GM12878 (cell line): Measurements from ENCODE around the gene SERPINE1. TPM values are rescaled to one million over a fixed set of nuclear protein-coding genes. Genes with fewer than 3 reads are reported as not detected.

Source experiments
- ATF2 ChIP-seq: IDR thresholded peaks from 2 replicates; pipeline ENCODE4 v1.6.1; 2012; ENCODE audit warnings: low read length, inconsistent platforms
- ATF3 ChIP-seq: IDR thresholded peaks from 2 replicates; pipeline ENCODE4 v1.6.1; 2011; ENCODE audit warnings: low read depth, mild to moderate bottlenecking, low read length, moderate library complexity, borderline replicate concordance; ENCODE audit errors: extremely low read depth
- ATF7 ChIP-seq: fragments of 450-650 bp; IDR thresholded peaks from 2 replicates; pipeline ENCODE4 v1.6.1; 2016; ENCODE audit warnings: low read depth, mild to moderate bottlenecking
- CHD4 ChIP-seq: fragments of 200-600 bp; sonication (generic); IDR thresholded peaks from 2 replicates; pipeline ENCODE4 v1.6.1; 2016; ENCODE audit warnings: mild to moderate bottlenecking
- EGR1 ChIP-seq, 2 experiments: IDR thresholded peaks; 1 replicate in 1 of 2; 2 replicates in 1 of 2; pipeline ENCODE4 v1.6.1; 2011 to 2012; ENCODE audit warnings: low read depth in 2 of 2, low read length in 2 of 2, borderline replicate concordance in 1 of 2, mild to moderate bottlenecking in 1 of 2, moderate library complexity in 1 of 2
- MEF2B ChIP-seq: fragments of 450-650 bp; IDR thresholded peaks from 2 replicates; pipeline ENCODE4 v1.6.1; 2018; ENCODE audit warnings: mild to moderate bottlenecking, moderate library complexity; ENCODE audit not compliant: partially characterized antibody, poor library complexity, severe bottlenecking
- MLLT1 ChIP-seq: fragments of 450-650 bp; IDR thresholded peaks from 2 replicates; pipeline ENCODE4 v1.6.1; 2016; ENCODE audit warnings: mild to moderate bottlenecking
- MTA3 ChIP-seq: IDR thresholded peaks from 2 replicates; pipeline ENCODE4 v1.6.1; 2012; ENCODE audit warnings: low read length, inconsistent platforms, borderline replicate concordance
- MYC ChIP-seq: IDR thresholded peaks from 2 replicates; pipeline ENCODE4 v1.6.1; 2011; ENCODE audit warnings: mild to moderate bottlenecking, low read length, moderate library complexity, inconsistent platforms; ENCODE audit not compliant: insufficient read depth, insufficient replicate concordance, insufficient read length, severe bottlenecking
- NFXL1 ChIP-seq: fragments of 450-650 bp; IDR thresholded peaks from 2 replicates; pipeline ENCODE4 v1.6.1; 2017; ENCODE audit warnings: antibody characterized with exemption, mild to moderate bottlenecking, borderline replicate concordance
- POLR2A ChIP-seq: IDR thresholded peaks from 2 replicates; pipeline ENCODE4 v1.6.1; 2011; ENCODE audit warnings: low read depth, mild to moderate bottlenecking, low read length
- PRDM15 ChIP-seq: fragments of 450-650 bp; formaldehyde crosslinking; IDR thresholded peaks from 2 replicates; pipeline ENCODE4 v1.4.0; 2020; ENCODE audit warnings: mild to moderate bottlenecking, moderate library complexity
- RB1 ChIP-seq: fragments of 450-650 bp; formaldehyde crosslinking; IDR thresholded peaks from 2 replicates; pipeline ENCODE4 v1.6.1; 2017; ENCODE audit warnings: mild to moderate bottlenecking, borderline replicate concordance
- RFX5 ChIP-seq: IDR thresholded peaks from 2 replicates; pipeline ENCODE4 v1.6.1; 2011; ENCODE audit warnings: low read depth, low read length, improper control_type of control experiment
- SMAD5 ChIP-seq: IDR thresholded peaks from 2 replicates; pipeline ENCODE4 v1.6.1; 2016; ENCODE audit warnings: antibody characterized with exemption, low read depth
- TCF12 ChIP-seq: IDR thresholded peaks from 2 replicates; pipeline ENCODE4 v1.6.1; 2011; ENCODE audit warnings: low read depth, mild to moderate bottlenecking, low read length
- YY1 ChIP-seq: IDR thresholded peaks from 2 replicates; pipeline ENCODE4 v1.6.1; 2011; ENCODE audit warnings: low read depth, mild to moderate bottlenecking, low read length
- polyA plus RNA-seq, 11 experiments: library from polyadenylated mRNA; depleted of rRNA in 4 of 11; unstranded in 6 of 11; stranded (reverse) in 5 of 11; fragments of >200 nt; fragmentation: Nextera tagmentation in 4 of 11; fragmentation: Illumina TruSeq in 1 of 11; extraction: Ambion mirVana in 4 of 11; extraction: Trizol in 1 of 11; gene quantifications; 1 replicate in 1 of 11; 2 replicates in 10 of 11; pipeline versions ENCODE4 v1.2.1 to v1.2.3, GENCODE V29; 2011 to 2016; ENCODE audit warnings: inconsistent platforms in 2 of 11, missing spikeins in 2 of 11, low read depth in 1 of 11
- total RNA-seq, 4 experiments: library from RNA; depleted of rRNA in 3 of 4; stranded (reverse); fragments of >200 nt in 3 of 4; fragmentation: Illumina TruSeq in 1 of 4; extraction: Trizol in 1 of 4; gene quantifications; 2 replicates each; pipeline versions ENCODE4 v1.2.1 to v1.2.3, GENCODE V29; 2013 to 2021

SERPINE1 gene
- total and polyA plus RNA-seq, 10 of the 15 experiments (the other 5 are each of a cell fraction or from before 2014, with no cell fraction given): 0.20 to 2.4 (median 0.44) TPM

GRCh38 chr7:101162551-101163278, 35.8 kb downstream of the SERPINE1 start (continued):
- no peak for TF ChIP-seq MTA3
- TF ChIP-seq SMAD5: no peak
- no peak for TF ChIP-seq PRDM15 (CRISPR knock-in tag)
- no peak for TF ChIP-seq MYC
- no peak for TF ChIP-seq MLLT1
- TF ChIP-seq RFX5: no peak
- TF ChIP-seq MEF2B: no peak
- no peak for TF ChIP-seq RB1
- TF ChIP-seq EGR1 (IDR thresholded peaks at IDR 0.05; ENCODE audit: borderline replicate concordance in 1 of 2, low read depth in 2 of 2, low read length in 2 of 2): 0 out of 3 replicates have a peak, but pooled peaks of 1 of the 2 experiments have one; percentile 31
- TF ChIP-seq POLR2A: peak; percentile 64; the same call in 1 of the 2 replicates
- no peak for TF ChIP-seq ATF3
- TF ChIP-seq YY1: no peak
- no peak for TF ChIP-seq TCF12
- no peak for TF ChIP-seq ATF7
- TF ChIP-seq NFXL1: 0 out of 2 replicates have a peak, but pooled peaks have one; percentile 28
- no peak for TF ChIP-seq ATF2
- TF ChIP-seq CHD4: no peak
